Osteocyte (in vitro differentiated cells): ENCODE measurements around the gene C13orf42. TPM values are rescaled to one million over a fixed set of nuclear protein-coding genes. Genes with fewer than 3 reads are reported as not detected.

ENCODE experiments used
- DNase-seq: peaks from one replicate; pipeline ENCODE4 v3.0.0; 2021; ENCODE audit warnings: mixed read lengths; ENCODE audit not compliant: unreplicated experiment; ENCODE audit errors: extremely low spot score
- H3K27ac Mint-ChIP-seq: one replicate; pipeline ENCODE4 v1.8.0; 2021; ENCODE audit warnings: mild to moderate bottlenecking, mixed read lengths; ENCODE audit not compliant: unreplicated experiment
- H3K27me3 Mint-ChIP-seq: one replicate; pipeline ENCODE4 v1.8.0; 2021; ENCODE audit warnings: mixed read lengths; ENCODE audit not compliant: unreplicated experiment
- H3K36me3 Mint-ChIP-seq: one replicate; pipeline ENCODE4 v1.8.0; 2021; ENCODE audit warnings: mixed read lengths; ENCODE audit not compliant: unreplicated experiment
- H3K4me1 Mint-ChIP-seq: one replicate; pipeline ENCODE4 v1.8.0; 2021; ENCODE audit warnings: mixed read lengths; ENCODE audit not compliant: unreplicated experiment
- H3K4me3 Mint-ChIP-seq: one replicate; pipeline ENCODE4 v1.8.0; 2021; ENCODE audit warnings: mild to moderate bottlenecking, moderate library complexity, mixed read lengths; ENCODE audit not compliant: unreplicated experiment
- H3K9me3 Mint-ChIP-seq: one replicate; pipeline ENCODE4 v1.8.0; 2021; ENCODE audit warnings: mixed read lengths; ENCODE audit not compliant: unreplicated experiment
- total RNA-seq: library from RNA; stranded (reverse); gene quantifications from 2 replicates; pipeline ENCODE4 v1.2.1, GENCODE V29; 2021
- TF ChIP-seq, protein P1 (sequence below): fragments of 200-600 bp; sonication (generic); IDR thresholded peaks from 2 replicates; pipeline ENCODE4 v1.5.0; 2021; ENCODE audit warnings: antibody characterized with exemption, mild to moderate bottlenecking, moderate library complexity

Gene C13orf42
- total RNA-seq, 1 donor from 2014 or later, result not detected

DNA sequence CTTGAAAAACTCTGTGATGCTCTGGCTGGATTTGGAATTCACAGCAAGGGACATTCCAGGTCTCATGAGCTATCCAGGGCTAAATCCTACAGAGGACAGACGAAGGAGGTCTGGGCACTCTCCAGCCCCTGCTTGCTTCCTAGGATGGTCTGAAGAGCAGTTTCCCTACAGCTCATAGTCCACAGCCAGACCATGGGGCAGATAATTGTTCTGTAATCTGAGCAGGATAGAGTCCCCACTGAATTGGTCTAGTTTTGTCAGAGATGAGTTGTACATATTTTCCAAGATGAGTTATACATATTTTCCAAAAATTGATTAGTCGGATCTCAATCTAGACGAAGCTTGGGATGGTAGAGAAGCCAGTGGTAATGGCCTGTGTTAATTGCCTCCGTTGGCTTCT is 75.6 kb downstream of the C13orf42 start:
- no peak for DNase-seq
- Mint-ChIP-seq H3K4me3 (no peak overlapping the region), H3K27ac (no peak overlapping the region), H3K4me1 (no peaks in the 10 kb centered on the region), H3K36me3 (no peaks in the 10 kb centered on the region), H3K27me3 (peaks cover 24% of the 10 kb centered on the region), H3K9me3 (no peaks in the 10 kb centered on the region)
- TF ChIP-seq, protein P1, sequence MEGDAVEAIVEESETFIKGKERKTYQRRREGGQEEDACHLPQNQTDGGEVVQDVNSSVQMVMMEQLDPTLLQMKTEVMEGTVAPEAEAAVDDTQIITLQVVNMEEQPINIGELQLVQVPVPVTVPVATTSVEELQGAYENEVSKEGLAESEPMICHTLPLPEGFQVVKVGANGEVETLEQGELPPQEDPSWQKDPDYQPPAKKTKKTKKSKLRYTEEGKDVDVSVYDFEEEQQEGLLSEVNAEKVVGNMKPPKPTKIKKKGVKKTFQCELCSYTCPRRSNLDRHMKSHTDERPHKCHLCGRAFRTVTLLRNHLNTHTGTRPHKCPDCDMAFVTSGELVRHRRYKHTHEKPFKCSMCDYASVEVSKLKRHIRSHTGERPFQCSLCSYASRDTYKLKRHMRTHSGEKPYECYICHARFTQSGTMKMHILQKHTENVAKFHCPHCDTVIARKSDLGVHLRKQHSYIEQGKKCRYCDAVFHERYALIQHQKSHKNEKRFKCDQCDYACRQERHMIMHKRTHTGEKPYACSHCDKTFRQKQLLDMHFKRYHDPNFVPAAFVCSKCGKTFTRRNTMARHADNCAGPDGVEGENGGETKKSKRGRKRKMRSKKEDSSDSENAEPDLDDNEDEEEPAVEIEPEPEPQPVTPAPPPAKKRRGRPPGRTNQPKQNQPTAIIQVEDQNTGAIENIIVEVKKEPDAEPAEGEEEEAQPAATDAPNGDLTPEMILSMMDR, result no peak

DNA sequence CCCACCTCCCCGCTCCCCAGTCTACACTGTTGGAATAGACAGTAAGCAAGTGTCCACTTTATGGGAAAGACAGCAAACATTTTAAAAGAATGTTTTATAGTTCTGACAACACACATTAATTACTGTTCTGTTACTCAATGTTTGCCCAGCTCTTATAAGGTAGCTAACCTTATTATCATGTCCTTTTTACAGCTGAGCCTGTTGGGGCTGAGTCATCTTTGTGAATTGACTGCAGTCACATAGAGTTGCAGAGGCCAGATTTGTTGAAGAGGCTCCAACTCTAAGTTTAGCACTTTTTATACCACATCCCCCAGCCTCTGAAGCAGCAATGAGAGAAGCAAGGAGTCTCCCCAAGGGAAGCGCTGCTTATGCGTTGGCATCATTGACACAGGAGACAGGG is 76.2 kb downstream of the C13orf42 start:
- Mint-ChIP-seq H3K27me3 (peaks cover 21% of the 10 kb centered on the region), H3K4me3 (no peak overlapping the region), H3K9me3 (no peaks in the 10 kb centered on the region), H3K36me3 (no peaks in the 10 kb centered on the region), H3K27ac (no peak overlapping the region), H3K4me1 (no peaks in the 10 kb centered on the region)
- DNase-seq, result no peak
- TF ChIP-seq, protein P1, result no peak

DNA sequence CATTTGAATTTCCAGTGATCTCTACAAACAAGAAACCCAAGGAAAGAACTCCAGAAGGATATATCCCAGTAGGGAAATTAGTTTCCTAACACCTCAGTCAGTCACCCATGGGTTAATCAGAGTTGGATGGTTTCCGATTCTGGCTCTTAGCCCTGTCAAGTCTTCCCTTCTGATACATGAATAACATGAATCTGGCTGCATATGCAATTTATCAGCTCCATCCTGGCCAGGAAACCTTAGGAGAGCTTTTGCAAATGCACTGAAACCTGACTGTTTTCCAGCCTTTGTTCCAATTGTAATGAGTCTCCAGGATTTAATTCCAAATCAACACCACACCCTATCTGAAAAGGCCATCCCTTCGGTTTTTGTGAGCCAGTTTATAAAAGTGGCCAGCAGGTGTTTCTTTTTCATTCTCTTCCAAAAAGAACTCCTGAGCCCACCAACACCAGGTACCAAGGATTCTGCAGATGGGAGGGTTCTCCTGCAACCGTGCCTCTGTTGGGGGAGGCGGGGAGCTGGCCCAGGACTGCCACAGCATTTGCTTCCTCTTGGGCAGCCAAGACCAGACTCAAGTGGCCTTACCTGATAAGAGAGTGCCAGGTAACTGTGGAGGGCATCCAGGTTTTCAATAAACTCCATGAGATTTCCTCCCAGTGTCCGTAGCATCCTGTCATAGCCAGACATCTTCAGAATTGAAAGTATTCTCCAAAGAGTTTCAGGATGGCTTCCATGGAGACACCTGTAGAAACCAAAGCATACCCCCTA is 77.5 kb downstream of the C13orf42 start:
- DNase-seq, result peak; percentile 60
- TF ChIP-seq, protein P1, result no peak
- Mint-ChIP-seq H3K4me3 (no peak overlapping the region), H3K36me3 (no peaks in the 10 kb centered on the region), H3K9me3 (no peaks in the 10 kb centered on the region), H3K4me1 (no peaks in the 10 kb centered on the region), H3K27me3 (peaks cover 27% of the 10 kb centered on the region), H3K27ac (no peak overlapping the region)

- H3K27ac Mint-ChIP-seq, result no peak overlapping the region
- no peak overlapping the region for H3K4me3 Mint-ChIP-seq
- no peaks in the 10 kb centered on the region for H3K4me1 Mint-ChIP-seq
- peaks cover 26% of the 10 kb centered on the region for H3K27me3 Mint-ChIP-seq
- no peaks in the 10 kb centered on the region for H3K9me3 Mint-ChIP-seq
- no peaks in the 10 kb centered on the region for H3K36me3 Mint-ChIP-seq
- TF ChIP-seq, protein P1, result no peak
- DNase-seq, result peak; percentile 3
Observed at GRCh38 chr13:51032831-51033230, 78.2 kb downstream of the C13orf42 start.

Other genes starting within 250 kb of the C13orf42 start
- 20.0 and 22.0 TPM in 2 replicates for gene RNASEH2B, start 201.5 kb downstream of the C13orf42 start, total RNA-seq
- gene FAM124A, start 111.1 kb upstream of the C13orf42 start, total RNA-seq, result 1.8 TPM in 2 replicates
- gene SERPINE3, start 228.4 kb upstream of the C13orf42 start, total RNA-seq, result not detected in 2 replicates